Measurements from ENCODE around the gene GTPBP6. TPM values are rescaled to one million over a fixed set of nuclear protein-coding genes. Genes with fewer than 3 reads are reported as not detected.
"Not testable (repeated sequence)": the region's sequence is repeated elsewhere in the genome, so short reads cannot be mapped to it uniquely, and the experiment has no call there.

GTPBP6 gene
- total RNA-seq, 1 experiment from 2014 or later = 22.8 TPM

DNA sequence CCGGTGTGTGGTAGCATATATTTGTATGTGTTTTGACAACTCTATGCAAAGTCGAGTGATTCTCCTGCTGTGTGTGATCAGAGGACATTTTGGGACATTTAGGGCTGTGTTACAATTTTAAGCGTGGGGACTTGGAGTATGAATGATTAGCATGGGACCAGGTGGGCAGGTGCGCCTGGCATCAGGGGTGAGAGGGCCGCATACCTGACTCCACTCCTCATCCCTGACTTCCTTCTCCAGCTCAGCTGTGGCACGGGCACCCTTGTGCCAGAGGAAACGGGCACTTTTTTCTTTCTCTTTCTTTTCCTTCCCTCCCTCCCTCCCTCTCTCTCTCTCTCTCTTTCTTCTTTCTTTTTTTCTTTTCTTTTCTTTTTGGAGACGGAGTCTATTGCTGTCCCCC is 53.1 kb downstream of the GTPBP6 start:
- no peak for DNase-seq (ENCODE audit: low read depth)

- no peak for DNase-seq (ENCODE audit: low read depth)
These were observed 53.8 kb downstream of the GTPBP6 start for GRCh38 chrX:264634-265455.

DNA sequence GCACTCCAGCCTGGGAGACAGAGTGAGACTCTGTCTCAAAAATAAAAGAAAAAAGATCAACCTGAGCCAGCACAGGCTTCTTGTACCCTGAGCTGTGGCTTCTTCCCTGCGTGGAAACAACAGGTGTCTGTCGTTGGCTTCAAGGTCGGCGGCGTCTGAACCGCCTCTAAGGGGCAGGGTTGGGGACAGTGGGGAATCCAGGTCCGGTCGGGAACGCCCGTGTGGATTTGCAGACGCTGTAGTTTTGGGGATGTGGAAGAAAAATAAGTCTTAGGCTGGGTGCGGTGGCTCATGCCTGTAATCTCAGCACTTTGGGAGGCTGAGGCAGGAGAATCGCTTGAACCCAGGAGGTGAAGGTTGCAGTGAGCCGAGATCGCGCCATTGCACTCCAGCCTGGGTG is 54.6 kb downstream of the GTPBP6 start:
- DNase-seq (ENCODE audit: low read depth) = not testable (repeated sequence)

DNA sequence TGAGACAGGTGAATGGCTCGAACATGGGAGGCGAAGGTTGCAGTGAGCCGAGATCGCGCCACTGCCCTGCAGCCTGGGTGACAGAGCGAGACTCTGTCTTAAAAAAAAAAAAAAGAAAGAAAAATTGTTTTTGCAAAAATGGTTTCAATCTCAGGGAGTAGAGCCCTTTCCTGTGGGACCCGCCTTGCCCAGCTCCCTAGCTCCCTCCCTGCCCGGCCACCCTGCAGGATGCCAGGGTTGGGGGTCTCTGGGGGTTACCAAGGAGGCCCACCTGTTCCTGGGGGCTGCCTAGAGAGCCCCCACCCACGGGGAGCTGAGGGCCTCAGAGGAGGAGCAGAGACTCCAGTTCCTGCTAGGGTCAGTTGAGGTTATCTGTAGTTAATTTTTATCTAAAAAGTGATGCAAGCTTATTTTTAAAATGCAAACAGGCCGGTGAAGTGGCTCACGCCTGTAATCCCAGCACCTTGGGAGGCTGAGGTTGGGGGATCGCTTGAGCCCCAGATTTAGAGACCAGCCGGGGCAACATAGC is 56.2 kb downstream of the GTPBP6 start:
- DNase-seq (ENCODE audit: low read depth) = no peak

- no peak for DNase-seq (ENCODE audit: low read depth)
These were observed 56.7 kb downstream of the GTPBP6 start for GRCh38 chrX:261919-262352.

GRCh38 chrX:261167-261918 is 57.3 kb downstream of the GTPBP6 start:
- DNase-seq (ENCODE audit: low read depth) = no peak

- DNase-seq (ENCODE audit: low read depth) = no peak
These were observed 58.8 kb downstream of the GTPBP6 start for GRCh38 chrX:259692-260355.

GRCh38 chrX:258291-259040 is 60.1 kb downstream of the GTPBP6 start:
- DNase-seq (ENCODE audit: low read depth) = no peak

DNA sequence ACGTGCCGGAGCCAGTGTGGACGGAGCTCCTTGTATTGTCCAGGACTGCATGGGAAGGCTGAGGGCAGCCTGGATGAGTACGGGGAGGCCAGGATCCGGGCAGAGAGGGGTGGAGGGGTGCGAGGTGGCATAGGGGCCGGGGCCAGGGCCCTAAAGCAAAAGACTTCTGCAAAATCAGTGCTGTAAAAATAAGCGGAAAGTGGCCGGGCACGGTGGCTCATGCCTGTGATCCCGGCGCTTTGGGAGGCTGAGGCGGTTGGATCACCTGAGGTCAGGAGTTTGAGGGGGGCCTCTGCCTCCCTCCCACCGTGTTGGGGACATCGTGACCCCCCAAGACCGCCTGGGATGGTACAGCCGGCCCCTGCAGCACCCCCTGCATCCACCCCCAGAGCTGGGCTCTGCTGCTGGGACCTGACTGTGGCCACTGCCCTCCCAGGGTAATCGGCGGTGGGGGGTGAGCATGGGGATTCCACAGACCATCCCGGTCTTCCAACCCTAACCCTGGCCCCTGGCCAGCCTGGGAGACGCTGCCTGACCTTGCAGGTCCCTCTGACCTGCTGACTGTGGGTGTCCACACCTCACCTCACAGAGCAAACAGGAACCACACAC is 60.8 kb downstream of the GTPBP6 start:
- DNase-seq (ENCODE audit: low read depth) = no peak

- DNase-seq (ENCODE audit: low read depth) = not testable (repeated sequence)
These were observed 61.5 kb downstream of the GTPBP6 start for GRCh38 chrX:257054-257453.

DNA sequence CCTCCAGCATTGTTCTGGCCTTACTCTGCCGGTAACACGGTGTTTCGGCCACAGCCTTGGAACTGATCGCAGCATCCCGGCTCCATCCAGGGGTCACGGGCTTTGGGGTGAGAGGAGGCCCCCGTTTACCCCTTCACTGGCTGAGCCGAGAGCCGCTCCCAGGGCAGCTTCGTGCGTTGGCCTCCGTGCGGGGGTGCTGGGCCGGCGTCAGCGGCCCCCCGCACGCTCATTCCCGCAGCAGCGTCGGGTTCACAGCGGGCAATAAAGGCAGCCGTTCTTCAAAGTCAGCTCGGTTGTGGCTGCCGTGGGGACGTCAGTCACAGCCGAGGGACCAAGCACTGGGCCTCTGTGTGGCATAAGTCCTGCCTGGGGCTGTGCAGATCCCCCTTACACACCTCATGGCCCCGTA is 62.7 kb downstream of the GTPBP6 start:
- DNase-seq (ENCODE audit: low read depth) = no peak

Other genes starting within 250 kb of the GTPBP6 start
- 2.6 and 3.2 TPM in 2 replicates for gene PLCXD1, start 37.4 kb downstream of the GTPBP6 start, total RNA-seq (2014; rRNA removed; shearing (Covaris generic))
- gene PPP2R3B, start 68.1 kb upstream of the GTPBP6 start, total RNA-seq (2014; rRNA removed; shearing (Covaris generic)) = 6.7 and 7.7 TPM in 2 replicates

Measured in RPMI7951 (cell line).